ENCODE measurements around the gene NDUFV3.
"Not testable (repeated sequence)": the region's sequence is repeated elsewhere in the genome, so short reads cannot be mapped to it uniquely, and the experiment has no call there.

NDUFV3 gene

GRCh38 chr21:42857216-42857615 is 35.9 kb upstream of the NDUFV3 start:
- no peak for DNase-seq

GRCh38 chr21:42858185-42858847 is 34.8 kb upstream of the NDUFV3 start:
- DNase-seq = no peak

DNA sequence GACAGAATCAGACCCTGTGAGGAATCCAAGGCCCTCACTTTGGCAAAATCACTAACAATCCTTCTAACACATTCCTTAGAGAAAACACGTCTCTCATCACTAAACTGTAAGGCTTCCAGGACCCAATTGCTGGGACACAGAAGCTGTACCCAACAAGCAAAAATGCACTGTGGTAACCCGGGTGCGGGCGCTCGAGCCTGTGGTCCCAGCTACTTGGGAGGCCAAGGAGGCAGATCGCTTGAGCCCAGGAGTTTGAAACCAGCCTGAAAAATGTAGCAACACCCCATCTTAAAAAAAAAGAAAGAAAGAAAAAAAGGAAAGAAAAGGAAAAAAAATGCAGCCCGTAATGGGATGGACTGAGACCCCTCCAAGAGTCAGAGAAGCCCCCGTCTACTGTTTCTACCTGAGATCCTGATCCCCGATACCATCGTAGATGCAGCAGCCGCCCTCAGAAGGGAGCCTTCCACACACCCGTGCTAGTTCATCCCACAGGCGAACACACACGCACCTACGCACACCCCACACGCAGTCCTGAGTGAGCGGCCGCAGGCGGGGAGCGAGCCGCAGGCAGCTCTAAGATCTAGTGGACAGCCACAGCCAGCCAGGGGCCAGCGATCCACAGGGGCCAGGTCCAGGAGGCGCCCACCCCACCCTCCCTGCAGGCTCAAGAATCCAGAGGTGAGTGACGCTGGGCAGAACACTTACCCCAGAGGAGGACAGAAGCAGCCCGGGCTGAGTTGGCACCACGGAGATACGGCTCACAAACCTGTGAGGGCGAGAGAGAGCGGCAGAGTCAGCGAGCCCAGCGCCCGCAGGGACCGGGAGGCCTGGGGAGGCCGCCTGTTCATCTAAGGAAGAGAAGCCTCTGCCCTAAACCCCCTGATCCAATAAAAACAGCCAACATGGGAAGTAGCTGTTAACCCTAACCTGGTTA is 33.9 kb upstream of the NDUFV3 start:
- DNase-seq = no peak

DNA sequence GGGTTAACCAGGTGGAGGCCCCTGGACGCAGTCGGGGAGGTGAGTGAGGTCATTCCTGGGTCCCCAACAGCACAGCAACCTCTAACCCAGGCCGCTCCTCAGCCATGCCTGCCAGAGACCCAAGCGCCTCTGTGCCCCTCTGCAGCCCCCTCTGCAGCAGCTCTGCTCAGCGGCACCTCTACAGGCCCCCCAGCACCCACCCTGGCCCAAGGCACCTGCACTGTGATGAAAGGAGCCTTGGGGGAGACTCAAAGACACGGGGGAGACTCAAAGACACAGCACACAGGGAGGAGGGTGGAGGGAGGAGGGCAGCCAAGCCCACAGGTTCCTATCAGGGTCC is 33.2 kb upstream of the NDUFV3 start:
- DNase-seq = no peak

GRCh38 chr21:42860345-42860744 is 32.8 kb upstream of the NDUFV3 start:
- DNase-seq = no peak

GRCh38 chr21:42861311-42861847 is 31.7 kb upstream of the NDUFV3 start:
- DNase-seq = no peak

- DNase-seq = no peak
Measured at GRCh38 chr21:42861848-42862400, 31.2 kb upstream of the NDUFV3 start.

GRCh38 chr21:42862774-42863503 is 30.2 kb upstream of the NDUFV3 start:
- no peak for DNase-seq

GRCh38 chr21:42863504-42863870 is 29.6 kb upstream of the NDUFV3 start:
- DNase-seq = no peak

DNA sequence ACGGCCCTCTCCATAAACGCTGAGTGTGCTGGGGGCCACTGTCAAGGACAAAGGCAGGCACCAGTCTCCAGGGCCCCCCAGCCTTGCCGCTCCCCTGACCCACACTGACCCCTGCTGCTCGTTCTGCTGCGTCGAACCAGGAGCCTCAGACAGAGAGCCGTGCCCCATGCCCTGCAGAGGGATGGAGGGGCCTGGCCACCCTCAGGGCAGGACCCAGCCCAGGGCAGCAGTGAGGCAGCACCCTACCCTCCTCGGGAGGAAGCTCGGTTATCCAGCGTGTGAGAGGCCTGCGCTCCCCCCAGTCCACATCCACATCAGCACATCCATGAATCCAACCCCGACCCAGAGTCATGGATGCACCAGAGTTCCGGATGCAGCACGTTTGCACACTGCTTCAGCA is 28.8 kb upstream of the NDUFV3 start:
- no peak for DNase-seq

GRCh38 chr21:42864815-42865775 is 28.0 kb upstream of the NDUFV3 start:
- DNase-seq = no peak

- DNase-seq = no peak
Measured at GRCh38 chr21:42865776-42866160, 27.3 kb upstream of the NDUFV3 start.

GRCh38 chr21:42868196-42868595 is 24.9 kb upstream of the NDUFV3 start:
- no peak for DNase-seq

- no peak for DNase-seq
Measured at GRCh38 chr21:42873096-42873495, 20.0 kb upstream of the NDUFV3 start.

GRCh38 chr21:42875811-42876210 is 17.3 kb upstream of the NDUFV3 start:
- DNase-seq = not testable (repeated sequence)

- no peak for DNase-seq
Measured at GRCh38 chr21:42878678-42878992, 14.5 kb upstream of the NDUFV3 start.

GRCh38 chr21:42878993-42879787 is 13.9 kb upstream of the NDUFV3 start, which contains the start of gene WDR4:
TSS of gene WDR4 (minus strand) at chr21:42879539. CDS start at chr21:42879495, 44 bp downstream.
- peak; percentile 98 for DNase-seq

- DNase-seq = no peak
Measured at GRCh38 chr21:42880352-42880751, 12.8 kb upstream of the NDUFV3 start.

- DNase-seq = no peak
Measured at GRCh38 chr21:42883921-42884320, 9.2 kb upstream of the NDUFV3 start.

DNA sequence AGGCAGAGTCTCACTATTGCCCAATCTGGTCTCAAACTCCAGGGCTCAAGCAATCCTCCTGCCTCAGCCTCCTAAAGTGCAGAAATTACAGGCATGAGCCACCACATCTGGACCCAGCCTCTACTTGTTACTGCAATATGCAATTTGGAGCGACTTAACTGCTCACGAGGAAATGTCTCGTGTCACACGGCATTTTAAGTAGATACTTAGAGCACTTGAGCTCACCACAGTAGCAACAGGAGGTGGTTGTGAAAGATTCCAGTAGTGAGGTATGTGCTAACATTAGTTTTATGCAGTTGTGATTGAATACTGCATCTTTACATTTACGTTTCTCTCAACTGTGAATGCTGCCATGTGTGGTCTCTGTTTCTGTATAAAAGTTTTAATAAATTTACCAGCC is 5.8 kb upstream of the NDUFV3 start:
- DNase-seq = no peak

- no peak for DNase-seq
Measured at GRCh38 chr21:42892582-42892930, 553 bp upstream of the NDUFV3 start.
